CD4-positive, alpha-beta memory T cell (primary cell): ENCODE measurements around the gene MAP7. TPM values are rescaled to one million over a fixed set of nuclear protein-coding genes. Genes with fewer than 3 reads are reported as not detected.
"Not testable (repeated sequence)": the region's sequence is repeated elsewhere in the genome, so short reads cannot be mapped to it uniquely, and the experiment has no call there.

Source experiments
- CTCF ChIA-PET: fragments of 350-600 bp; sonication (Branson Sonifier 250); formaldehyde crosslinking; loops from one replicate; lab custom pipeline; 2021; ENCODE audit warnings: inconsistent platforms; ENCODE audit not compliant: partially characterized antibody; lab: Charles Lee
- POLR2A ChIA-PET: fragments of 350-600 bp; sonication (Branson Sonifier 250); formaldehyde crosslinking; loops from one replicate; lab custom pipeline; 2021; ENCODE audit not compliant: partially characterized antibody; lab: Charles Lee
- DNase-seq, 5 donors: peaks; one replicate each; pipeline versions ENCODE4 v3.0.0 to v3.0.0-alpha.2; 2020 to 2022; ENCODE audit warnings: mixed read lengths in 1 of 5
- H3K27ac ChIP-seq: one replicate; pipeline ENCODE4 v1.7.0; 2013; ENCODE audit warnings: low read depth, low read length
- H3K27me3 ChIP-seq: 2 replicates; pipeline ENCODE4 v1.7.0; 2013; ENCODE audit warnings: mild to moderate bottlenecking, low read length, moderate library complexity; ENCODE audit not compliant: insufficient read depth
- H3K36me3 ChIP-seq: 2 replicates; pipeline ENCODE4 v1.7.0; 2013; ENCODE audit warnings: mild to moderate bottlenecking, low read length, moderate library complexity; ENCODE audit not compliant: insufficient read depth
- H3K4me1 ChIP-seq: 2 replicates; pipeline ENCODE4 v1.7.0; 2013; ENCODE audit warnings: mild to moderate bottlenecking, low read length, moderate library complexity; ENCODE audit not compliant: insufficient read depth
- H3K4me3 ChIP-seq, 2 donors: one replicate each; pipeline ENCODE4 v1.7.0; 2013; ENCODE audit warnings: low read length in 2 of 2, mild to moderate bottlenecking in 1 of 2
- H3K9me3 ChIP-seq, 2 donors: one replicate each; pipeline ENCODE4 v1.7.0; 2013; ENCODE audit warnings: low read length in 2 of 2, control low read depth in 1 of 2; ENCODE audit not compliant: control insufficient read depth in 1 of 2
- H3K27ac Mint-ChIP-seq, 7 donors: one replicate each; pipeline ENCODE4 v1.8.0; 2020 to 2021; ENCODE audit warnings: mixed read lengths in 7 of 7, mild to moderate bottlenecking in 6 of 7, inconsistent platforms in 3 of 7, moderate library complexity in 3 of 7
- H3K27me3 Mint-ChIP-seq, 2 donors: one replicate each; pipeline ENCODE4 v1.8.0; 2020 to 2021; ENCODE audit warnings: mixed read lengths in 2 of 2
- H3K36me3 Mint-ChIP-seq, 2 donors: one replicate each; pipeline ENCODE4 v1.8.0; 2020 to 2021; ENCODE audit warnings: mixed read lengths in 2 of 2, inconsistent platforms in 1 of 2, mild to moderate bottlenecking in 1 of 2
- H3K4me1 Mint-ChIP-seq, 4 donors: one replicate each; pipeline ENCODE4 v1.8.0; 2020 to 2021; ENCODE audit warnings: mixed read lengths in 4 of 4, mild to moderate bottlenecking in 1 of 4
- H3K4me3 Mint-ChIP-seq, 8 donors: one replicate each; pipeline ENCODE4 v1.8.0; 2020 to 2021; ENCODE audit warnings: mixed read lengths in 8 of 8, mild to moderate bottlenecking in 7 of 8, moderate library complexity in 6 of 8, inconsistent platforms in 3 of 8
- H3K9me3 Mint-ChIP-seq, 8 donors: one replicate each; pipeline ENCODE4 v1.8.0; 2020 to 2021; ENCODE audit warnings: mixed read lengths in 8 of 8, mild to moderate bottlenecking in 5 of 8, inconsistent platforms in 3 of 8, moderate library complexity in 1 of 8
- intact Hi-C: fragments of 100-400 bp; cut with micrococcal nuclease; formaldehyde crosslinking; loops from one replicate; pipeline ENCODE4 v1.15.1; 2023
- polyA plus RNA-seq, 2 donors: library from polyadenylated mRNA; unstranded; fragments of 300-500 nt; fragmentation: Illumina TruSeq; gene quantifications; one replicate each; pipeline ENCODE4 v1.2.3, GENCODE V29; 2021
- total RNA-seq, 2 experiments: library from RNA; stranded (reverse); gene quantifications; one replicate each; pipeline ENCODE4 v1.2.3, GENCODE V29; 2021

Gene MAP7
- total and polyA plus RNA-seq, 4 experiments from 2014 or later: 0.55 to 1.5 (median 0.65) TPM

DNA sequence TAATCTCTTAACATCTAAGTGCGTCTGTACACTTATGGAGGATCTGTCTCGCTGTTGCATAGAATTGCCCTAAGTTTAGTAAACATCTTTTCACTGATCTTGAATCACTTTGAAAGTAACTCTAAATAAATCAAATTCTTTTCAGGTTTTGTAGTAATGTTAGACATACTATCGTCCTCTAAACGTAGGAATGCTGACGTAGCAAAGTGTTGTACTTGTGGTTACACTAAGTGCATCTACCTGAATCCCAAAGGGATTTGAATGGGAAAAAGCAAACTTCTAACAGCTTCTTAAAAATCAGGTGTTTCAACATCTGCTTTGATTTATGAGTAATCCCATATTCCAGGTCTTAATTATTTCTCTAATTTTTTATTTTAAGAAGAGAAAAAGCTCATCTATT is 49.8 kb downstream of the MAP7 start:
- H3K4me3 Mint-ChIP-seq: no peak overlapping the region
- H3K27me3 Mint-ChIP-seq: peaks cover 0 to 2% of the 10 kb centered on the region in 2 donors
- DNase-seq: no peak
- Histone ChIP-seq H3K27me3 (no peaks in the 10 kb centered on the region), H3K9me3 (no peaks in the 10 kb centered on the region), H3K27ac (no peak overlapping the region), H3K4me1 (no peaks in the 10 kb centered on the region), H3K4me3 (no peak overlapping the region), H3K36me3 (no peaks in the 10 kb centered on the region)
- intact Hi-C loops: no loop called here
- CTCF ChIA-PET: no interaction called here
- POLR2A ChIA-PET: no interaction called here
- H3K9me3 Mint-ChIP-seq: no peaks in the 10 kb centered on the region
- no peak overlapping the region for H3K27ac Mint-ChIP-seq
- no peaks in the 10 kb centered on the region for H3K36me3 Mint-ChIP-seq
- no peaks in the 10 kb centered on the region for H3K4me1 Mint-ChIP-seq

- CTCF ChIA-PET: no interaction called here
- POLR2A ChIA-PET: no interaction called here
- peaks cover 2 to 4% of the 10 kb centered on the region in 2 donors for H3K27me3 Mint-ChIP-seq
Observed at GRCh38 chr6:136499370-136499769, 50.9 kb downstream of the MAP7 start.

DNA sequence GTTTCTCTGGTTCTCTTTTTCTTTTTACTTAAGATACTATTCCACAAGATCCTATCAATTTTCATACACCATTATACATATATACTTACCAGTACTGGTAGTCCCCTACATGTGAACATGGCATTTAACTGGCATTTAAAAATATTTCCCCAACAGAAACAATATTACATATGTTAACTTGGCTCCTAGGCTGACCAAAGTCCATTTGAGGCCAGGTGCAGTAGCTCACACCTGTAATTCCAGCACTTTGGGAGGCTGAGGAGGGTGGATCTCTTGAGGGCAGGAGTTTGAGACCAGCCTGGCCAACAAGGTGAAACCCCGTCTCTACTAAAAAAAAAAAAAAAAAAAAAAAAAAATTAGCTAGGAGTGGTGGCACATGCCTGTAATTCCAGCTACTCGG is 53.8 kb downstream of the MAP7 start:
- H3K9me3 ChIP-seq, H3K4me1 ChIP-seq, H3K4me3 Mint-ChIP-seq, H3K27ac ChIP-seq, H3K4me3 ChIP-seq, DNase-seq, H3K9me3 Mint-ChIP-seq, POLR2A ChIA-PET, H3K27me3 ChIP-seq, H3K4me1 Mint-ChIP-seq, intact Hi-C loops, H3K36me3 ChIP-seq, CTCF ChIA-PET, H3K27ac Mint-ChIP-seq, H3K36me3 Mint-ChIP-seq, H3K27me3 Mint-ChIP-seq: not testable (repeated sequence)

More at GRCh38 chr6:136499370-136499769, 50.9 kb downstream of the MAP7 start:
- no peak overlapping the region for H3K4me3 ChIP-seq
- Mint-ChIP-seq H3K36me3 (no peaks in the 10 kb centered on the region), H3K4me1 (no peaks in the 10 kb centered on the region), H3K27ac (no peak overlapping the region), H3K4me3 (no peak overlapping the region), H3K9me3 (no peaks in the 10 kb centered on the region)
- no peak for DNase-seq
- no peaks in the 10 kb centered on the region for H3K4me1 ChIP-seq
- no peaks in the 10 kb centered on the region for H3K27me3 ChIP-seq
- H3K9me3 ChIP-seq: no peaks in the 10 kb centered on the region
- no peak overlapping the region for H3K27ac ChIP-seq
- H3K36me3 ChIP-seq: no peaks in the 10 kb centered on the region
- intact Hi-C loops: no loop called here

GRCh38 chr6:136494710-136495109 is 55.5 kb downstream of the MAP7 start:
- Mint-ChIP-seq H3K36me3 (no peaks in the 10 kb centered on the region), H3K27ac (no peak overlapping the region), H3K4me3 (no peak overlapping the region), H3K27me3 (peaks cover 2% of the 10 kb centered on the region in 2 donors), H3K9me3 (no peaks in the 10 kb centered on the region), H3K4me1 (no peaks in the 10 kb centered on the region)
- Histone ChIP-seq H3K4me3 (no peak overlapping the region), H3K4me1 (no peaks in the 10 kb centered on the region), H3K27ac (no peak overlapping the region), H3K36me3 (no peaks in the 10 kb centered on the region), H3K9me3 (no peaks in the 10 kb centered on the region), H3K27me3 (no peaks in the 10 kb centered on the region)
- intact Hi-C loops: no loop called here
- CTCF ChIA-PET: no interaction called here
- POLR2A ChIA-PET: no interaction called here
- DNase-seq: no peak

DNA sequence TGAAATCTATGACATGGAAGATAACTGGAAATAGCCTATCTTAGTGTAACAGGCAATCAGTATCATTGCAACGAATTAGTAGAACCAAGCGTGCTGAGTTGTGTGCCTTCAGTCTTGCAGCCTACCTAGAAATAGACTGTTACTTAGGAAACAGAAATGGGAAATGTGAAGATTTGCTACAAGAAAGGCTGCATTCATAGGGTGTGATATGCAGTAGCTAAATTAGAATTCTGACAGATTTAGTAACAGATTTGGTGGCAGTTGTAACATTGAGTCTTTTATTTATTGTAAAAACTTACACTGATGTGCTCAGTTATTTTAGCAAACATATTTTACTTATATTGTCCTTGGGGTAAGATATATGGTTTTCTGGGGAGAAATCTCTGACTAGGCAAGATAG is 56.2 kb downstream of the MAP7 start:
- H3K9me3 ChIP-seq: no peaks in the 10 kb centered on the region
- no peak overlapping the region for H3K4me3 ChIP-seq
- H3K4me1 ChIP-seq: no peaks in the 10 kb centered on the region
- H3K4me3 Mint-ChIP-seq: no peak overlapping the region
- H3K27ac ChIP-seq: no peak overlapping the region
- ChIA-PET POLR2A (no interaction called here), CTCF (no interaction called here)
- no peaks in the 10 kb centered on the region for H3K9me3 Mint-ChIP-seq
- H3K27ac Mint-ChIP-seq: no peak overlapping the region
- H3K36me3 ChIP-seq: no peaks in the 10 kb centered on the region
- no peak for DNase-seq
- H3K27me3 ChIP-seq: no peaks in the 10 kb centered on the region
- H3K36me3 Mint-ChIP-seq: no peaks in the 10 kb centered on the region
- H3K27me3 Mint-ChIP-seq: peaks cover 2% of the 10 kb centered on the region in 2 donors
- intact Hi-C loops: no loop called here
- no peaks in the 10 kb centered on the region for H3K4me1 Mint-ChIP-seq

- ChIA-PET POLR2A (no interaction called here), CTCF (no interaction called here)
- Histone ChIP-seq H3K27me3 (no peaks in the 10 kb centered on the region), H3K9me3 (no peaks in the 10 kb centered on the region), H3K27ac (no peak overlapping the region), H3K4me3 (no peak overlapping the region), H3K36me3 (no peaks in the 10 kb centered on the region), H3K4me1 (no peaks in the 10 kb centered on the region)
- no peaks in the 10 kb centered on the region for H3K4me1 Mint-ChIP-seq
- H3K4me3 Mint-ChIP-seq: no peak overlapping the region
- no peak overlapping the region for H3K27ac Mint-ChIP-seq
- intact Hi-C loops: no loop called here
- DNase-seq: no peak
- H3K27me3 Mint-ChIP-seq: peaks cover 2% of the 10 kb centered on the region in 2 donors
- no peaks in the 10 kb centered on the region for H3K9me3 Mint-ChIP-seq
- H3K36me3 Mint-ChIP-seq: no peaks in the 10 kb centered on the region
Observed at GRCh38 chr6:136492409-136492808, 57.8 kb downstream of the MAP7 start.

DNA sequence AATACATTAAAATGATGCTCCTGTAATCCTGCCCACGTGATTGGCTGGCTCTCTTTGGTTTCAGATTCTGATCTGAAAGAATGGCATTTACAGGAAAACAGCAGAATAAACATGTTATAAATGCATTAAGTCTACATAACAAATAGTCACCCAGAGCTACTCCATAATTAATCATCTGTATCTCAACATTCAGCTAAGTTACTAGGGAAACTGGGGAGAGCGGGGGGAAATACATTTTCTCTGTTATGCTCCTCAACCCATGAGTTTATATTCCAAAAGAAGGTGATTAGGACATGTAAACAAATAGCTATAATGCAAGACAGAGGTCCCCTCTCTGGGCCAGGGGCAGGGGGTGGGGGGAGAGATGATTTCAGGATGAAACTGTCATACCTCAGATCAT is 58.5 kb downstream of the MAP7 start:
- ChIA-PET CTCF (no interaction called here), POLR2A (no interaction called here)
- Histone ChIP-seq H3K27ac (no peak overlapping the region), H3K27me3 (no peaks in the 10 kb centered on the region), H3K4me1 (no peaks in the 10 kb centered on the region), H3K36me3 (no peaks in the 10 kb centered on the region), H3K9me3 (no peaks in the 10 kb centered on the region), H3K4me3 (no peak overlapping the region)
- Mint-ChIP-seq H3K36me3 (no peaks in the 10 kb centered on the region), H3K27me3 (peaks cover 2% of the 10 kb centered on the region in 2 donors), H3K4me1 (no peaks in the 10 kb centered on the region), H3K9me3 (no peaks in the 10 kb centered on the region), H3K4me3 (no peak overlapping the region), H3K27ac (no peak overlapping the region)
- intact Hi-C loops: no loop called here
- no peak for DNase-seq

DNA sequence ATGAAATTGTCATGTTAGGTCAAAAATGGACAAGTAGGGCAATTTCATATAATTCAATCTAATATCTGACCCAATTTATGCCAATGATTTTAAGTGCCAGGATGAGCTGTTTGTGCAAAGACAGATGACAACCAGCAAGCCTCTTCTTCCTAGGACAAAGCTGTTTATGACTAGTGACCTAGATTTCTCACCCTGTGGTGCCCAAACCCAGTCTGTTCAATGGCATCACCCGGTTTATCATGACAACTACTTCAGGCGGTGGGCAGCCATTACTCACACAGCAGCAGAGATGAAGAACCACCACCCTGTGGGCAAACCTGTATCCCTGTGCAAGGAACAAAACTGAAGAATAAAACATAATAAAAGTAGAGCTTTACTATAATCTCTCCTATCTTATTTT is 59.0 kb downstream of the MAP7 start:
- no peaks in the 10 kb centered on the region for H3K4me1 ChIP-seq
- H3K27me3 ChIP-seq: no peaks in the 10 kb centered on the region
- no peak overlapping the region for H3K4me3 Mint-ChIP-seq
- DNase-seq: no peak
- no peak overlapping the region for H3K27ac Mint-ChIP-seq
- H3K27ac ChIP-seq: no peak overlapping the region
- H3K4me1 Mint-ChIP-seq: no peaks in the 10 kb centered on the region
- H3K4me3 ChIP-seq: no peak overlapping the region
- peaks cover 2% of the 10 kb centered on the region in 2 donors for H3K27me3 Mint-ChIP-seq
- H3K9me3 ChIP-seq: no peaks in the 10 kb centered on the region
- H3K36me3 Mint-ChIP-seq: no peaks in the 10 kb centered on the region
- POLR2A ChIA-PET: no interaction called here
- CTCF ChIA-PET: no interaction called here
- intact Hi-C loops: no loop called here
- no peaks in the 10 kb centered on the region for H3K9me3 Mint-ChIP-seq
- no peaks in the 10 kb centered on the region for H3K36me3 ChIP-seq
